Retina (tissue), 1 donor: ENCODE results near the gene ZNF749.
A peak's percentile ranks its signal among the peaks of the same experiment; 100 is the strongest.

ENCODE experiments used
- DNase-seq: peaks from one replicate; pipeline ENCODE4 v3.0.0-alpha.2; 2016

The ZNF749 gene

DNA sequence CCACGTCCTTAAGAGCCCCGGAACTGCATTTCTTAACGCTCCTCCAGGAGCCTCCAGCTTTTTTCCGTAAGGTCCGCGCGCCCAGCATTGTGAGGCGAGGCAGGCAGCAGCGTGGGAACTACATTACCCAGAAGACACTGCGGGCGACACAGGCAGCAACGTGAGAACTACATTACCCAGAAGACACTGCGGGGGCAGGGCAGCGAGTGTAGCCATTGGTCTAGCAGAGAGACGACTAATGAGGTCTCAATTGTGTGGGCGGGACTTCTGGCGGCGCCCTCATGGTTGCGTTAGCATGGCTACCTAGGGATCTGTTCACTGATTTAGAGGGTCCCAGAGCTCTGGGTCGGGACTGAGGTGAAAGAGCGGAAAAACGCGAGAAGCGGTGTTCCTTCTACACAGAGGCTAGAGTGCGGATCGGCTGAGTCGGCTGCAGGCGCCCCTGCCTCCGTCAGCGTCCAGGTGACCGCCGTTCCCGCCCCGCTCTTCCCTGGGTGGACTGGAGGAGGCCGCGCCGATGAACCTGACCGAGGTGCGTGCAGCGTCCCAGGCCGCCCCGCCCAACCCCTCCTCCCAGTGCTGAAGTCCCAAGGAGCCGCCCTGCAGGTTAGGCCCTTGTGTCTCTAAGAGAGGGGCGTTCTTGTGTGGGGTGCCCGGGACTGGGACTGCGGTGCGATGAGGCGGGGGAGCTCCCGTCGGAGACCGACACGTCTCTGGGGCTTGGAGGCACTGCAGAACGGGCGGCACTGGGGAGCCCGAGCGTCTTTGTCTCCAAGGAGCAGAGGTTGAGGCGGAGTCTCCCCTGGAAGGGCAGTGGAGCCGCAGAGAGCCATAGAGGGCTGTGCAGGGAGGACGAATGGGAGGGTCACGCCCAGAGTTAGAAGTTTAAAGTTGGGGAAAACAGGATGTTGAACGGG, at the start of gene ZNF749:
Gene ZNF749, plus strand, starts transcription at position 264 of the 917 bp plus-strand sequence. Its CDS starts 254 bp downstream, at position 518.
- peak; percentile 98 for DNase-seq

DNA sequence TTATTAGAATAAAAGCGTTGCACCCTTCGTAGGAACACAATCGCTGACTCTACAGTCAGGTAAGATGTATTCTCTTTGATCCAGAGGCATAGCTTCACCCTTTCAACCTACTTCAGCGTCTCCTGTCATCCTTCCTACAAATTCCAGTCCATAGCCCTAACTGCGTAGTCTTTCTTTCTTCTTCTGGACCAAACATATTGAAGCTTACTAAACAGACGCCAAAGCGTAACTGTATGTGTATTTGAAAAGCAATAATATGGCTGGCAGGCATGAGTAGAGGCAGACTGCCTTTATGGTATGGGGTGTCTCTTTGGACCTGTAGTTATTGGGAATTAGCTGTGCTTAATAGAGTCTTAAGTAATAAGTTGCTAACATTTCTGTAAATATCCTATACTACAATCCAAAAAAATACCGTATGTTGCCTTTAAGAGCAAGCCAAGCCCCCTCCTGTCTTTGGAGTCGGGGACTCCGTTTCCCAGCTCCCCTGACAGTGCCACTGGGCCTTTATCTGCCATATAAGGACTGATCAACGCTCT, 45.9 kb upstream of the ZNF749 start:
- no peak for DNase-seq

DNA sequence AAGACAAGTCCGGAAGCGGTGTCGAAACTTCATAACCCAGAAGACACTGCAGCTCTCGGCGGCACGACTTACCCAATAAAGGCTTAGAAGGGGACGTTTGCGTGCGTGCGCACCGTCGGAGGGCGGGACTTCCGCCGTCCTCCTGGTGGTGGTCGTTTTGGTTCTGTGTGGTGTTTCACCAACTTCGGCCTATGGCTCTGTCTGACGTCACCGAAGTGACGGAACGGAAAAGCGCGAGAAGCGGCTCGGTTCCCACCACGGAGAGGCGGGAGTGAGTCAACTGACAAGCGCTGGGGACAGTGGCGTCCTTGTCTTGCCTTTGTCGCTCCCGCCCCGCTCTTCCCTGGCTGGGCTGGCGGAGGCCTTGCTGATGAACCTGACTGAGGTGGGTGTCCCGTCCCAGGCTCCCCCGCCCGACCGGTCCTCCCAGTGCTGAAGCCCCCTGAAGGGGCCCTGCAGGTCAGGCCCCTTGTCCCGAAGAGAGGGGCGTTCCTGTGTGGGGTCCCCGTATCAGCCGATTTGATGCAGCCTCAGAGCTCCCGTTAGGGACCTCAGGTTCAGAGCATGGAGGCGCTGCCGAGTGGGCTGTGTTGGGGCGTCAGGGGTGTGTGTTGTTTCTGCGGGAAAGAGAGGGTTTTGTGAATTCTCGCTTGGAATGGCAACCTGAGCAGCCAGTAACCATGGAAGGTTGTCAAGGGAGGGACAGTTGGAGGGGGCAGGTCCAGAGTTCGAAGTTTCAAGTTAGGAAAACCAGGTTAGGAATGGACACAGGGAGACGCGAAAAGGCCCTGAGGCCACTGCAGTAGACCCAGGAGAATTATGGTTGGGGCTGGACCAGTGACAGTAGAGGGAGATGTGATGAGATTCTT, 45.2 kb upstream of the ZNF749 start, which contains the start of gene ZNF548:
Gene ZNF548, plus strand, starts transcription at position 125 of the 869 bp plus-strand sequence. Its CDS starts 246 bp downstream, at position 371.
- peak; percentile 97 for DNase-seq

DNA sequence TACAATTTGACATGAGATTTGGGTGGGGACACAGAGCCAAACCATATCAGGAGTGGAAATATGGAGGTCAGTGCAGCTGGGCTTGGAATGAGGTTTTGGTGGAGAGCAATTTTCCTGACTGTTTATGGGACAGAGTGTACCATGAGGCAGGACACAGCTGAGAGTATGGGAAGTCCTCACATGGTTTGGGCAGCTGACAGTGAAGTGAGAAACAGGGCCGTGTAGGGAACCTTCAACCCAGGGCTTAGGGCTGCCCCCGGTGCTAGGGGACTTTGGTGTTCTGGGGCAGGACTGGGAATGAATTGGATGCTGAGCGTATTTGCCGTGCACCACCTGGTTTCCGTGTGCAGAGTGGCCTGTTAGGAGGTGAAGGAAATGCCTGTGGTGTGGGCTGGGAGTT, 39.4 kb upstream of the ZNF749 start:
- no peak for DNase-seq

DNA sequence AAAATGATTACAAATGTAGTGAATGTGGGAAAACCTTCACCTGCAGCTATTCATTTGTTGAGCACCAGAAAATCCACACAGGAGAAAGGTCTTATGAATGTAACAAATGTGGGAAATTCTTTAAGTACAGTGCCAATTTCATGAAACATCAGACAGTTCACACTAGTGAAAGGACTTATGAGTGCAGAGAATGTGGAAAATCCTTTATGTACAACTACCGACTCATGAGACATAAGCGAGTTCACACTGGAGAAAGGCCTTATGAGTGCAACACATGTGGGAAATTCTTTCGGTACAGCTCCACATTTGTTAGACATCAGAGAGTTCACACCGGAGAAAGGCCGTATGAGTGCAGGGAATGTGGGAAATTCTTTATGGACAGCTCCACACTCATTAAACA, 36.3 kb upstream of the ZNF749 start:
- no peak for DNase-seq

DNA sequence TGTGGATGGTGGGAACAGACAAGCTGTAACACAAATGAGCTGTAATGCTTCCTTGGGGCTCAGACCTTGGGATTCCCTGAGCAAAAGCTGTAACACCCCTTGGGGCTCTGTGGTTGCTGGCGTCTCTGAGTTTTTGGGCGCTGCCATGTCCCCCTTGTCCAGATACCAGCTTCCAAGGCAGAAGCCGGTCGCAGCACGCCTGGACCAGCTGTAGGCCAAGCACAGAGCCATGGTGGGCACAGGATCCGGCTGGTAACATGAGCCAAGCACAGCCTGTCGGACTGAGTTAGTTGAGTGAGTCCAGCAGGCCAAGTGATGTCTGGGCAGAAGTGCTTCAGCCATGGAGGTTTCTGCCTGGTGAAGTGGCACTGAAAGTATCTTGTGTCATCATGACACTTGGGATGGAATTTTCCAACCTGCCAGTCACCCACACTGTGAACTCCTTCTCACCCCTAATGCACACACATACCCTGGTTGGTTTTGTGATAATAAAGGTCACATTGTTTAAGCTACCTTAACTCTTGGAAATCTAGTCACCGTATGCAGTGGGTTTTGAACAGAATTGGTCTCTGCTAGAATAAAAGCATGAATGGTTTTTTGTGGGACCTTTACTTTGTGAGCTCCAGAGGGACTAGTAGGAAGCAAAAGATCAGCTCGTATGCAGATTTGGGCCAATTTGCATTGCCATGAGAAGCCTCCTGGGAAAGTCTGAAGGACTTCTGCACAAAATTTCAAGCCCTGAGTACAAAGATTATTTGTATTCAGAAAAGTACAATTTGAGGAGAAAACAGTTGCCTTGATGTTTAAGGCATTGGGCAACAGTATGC, 31.2 kb upstream of the ZNF749 start:
- no peak for DNase-seq

DNA sequence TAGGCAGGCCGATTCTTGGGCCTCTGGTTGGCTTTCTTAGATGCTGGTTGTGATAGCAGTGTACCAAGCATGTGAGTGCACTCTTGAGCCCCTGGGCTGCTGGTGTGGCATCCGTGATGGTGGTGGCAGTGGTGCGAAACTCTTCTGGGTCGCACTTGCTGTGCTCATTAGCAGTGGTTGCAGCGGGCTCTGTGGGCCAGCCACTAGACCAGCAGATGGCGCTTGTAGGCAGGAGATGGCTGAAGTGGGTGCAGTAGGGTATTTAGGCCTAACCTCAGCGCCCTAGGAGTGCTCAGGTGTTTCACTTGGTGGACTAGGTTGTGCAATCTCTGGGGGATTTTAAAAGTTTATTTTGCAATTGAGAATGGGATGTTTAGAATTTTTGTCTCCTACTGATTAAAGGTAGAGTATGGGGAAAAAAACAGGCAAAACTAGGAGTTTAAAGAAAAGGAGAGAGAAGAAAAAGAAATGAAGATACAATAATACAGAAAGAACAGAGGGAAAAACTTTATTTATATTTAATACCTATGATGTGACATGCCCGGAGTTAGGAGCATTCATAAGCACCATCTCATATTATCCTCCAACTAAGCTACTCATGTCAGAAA, 28.5 kb upstream of the ZNF749 start:
- DNase-seq, result peak; percentile 64

DNA sequence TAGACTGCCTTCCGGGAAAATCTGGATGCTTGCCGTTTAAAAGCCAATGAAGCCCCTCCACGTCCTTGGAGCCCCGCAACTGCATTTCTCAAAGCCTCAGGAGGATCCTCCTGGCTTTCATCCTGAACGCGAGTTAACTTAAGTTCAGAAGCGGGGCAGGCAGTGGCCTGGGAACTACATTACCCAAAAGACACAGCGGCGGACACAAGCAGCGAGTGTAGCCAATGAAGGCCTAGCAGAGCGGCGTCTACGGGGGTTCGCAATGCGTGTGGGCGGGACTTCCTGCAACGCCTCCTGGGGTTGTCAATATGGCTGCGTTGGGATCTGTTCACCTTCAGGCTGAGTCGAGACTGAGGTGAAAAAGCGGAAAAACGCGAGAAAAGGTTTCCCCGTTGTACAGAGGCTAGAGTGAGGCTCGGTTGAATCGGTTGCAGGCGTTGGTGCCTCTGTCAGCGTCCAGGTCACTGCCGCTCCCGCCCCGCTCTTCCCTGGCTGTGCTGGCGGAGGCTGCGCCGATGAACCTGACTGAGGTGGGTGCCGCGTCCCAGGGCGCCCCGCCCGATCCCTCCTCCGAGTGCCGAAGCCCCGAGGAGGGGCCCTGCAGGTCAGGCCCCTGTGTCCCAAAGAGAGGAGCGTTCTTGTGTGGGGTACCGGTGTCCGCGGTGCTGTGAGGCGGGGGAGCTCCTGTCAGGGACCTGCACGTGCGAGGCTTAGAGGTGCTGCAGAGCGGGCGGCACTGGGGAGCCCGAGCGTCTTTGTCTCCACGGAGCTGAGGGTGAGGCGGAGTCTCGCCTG, 24.1 kb upstream of the ZNF749 start, which contains the start of gene ZNF17:
Gene ZNF17, plus strand, starts transcription at position 285 of the 795 bp plus-strand sequence. CDS start 2,455 bp downstream, outside the sequence.
- peak; percentile 92 for DNase-seq

DNA sequence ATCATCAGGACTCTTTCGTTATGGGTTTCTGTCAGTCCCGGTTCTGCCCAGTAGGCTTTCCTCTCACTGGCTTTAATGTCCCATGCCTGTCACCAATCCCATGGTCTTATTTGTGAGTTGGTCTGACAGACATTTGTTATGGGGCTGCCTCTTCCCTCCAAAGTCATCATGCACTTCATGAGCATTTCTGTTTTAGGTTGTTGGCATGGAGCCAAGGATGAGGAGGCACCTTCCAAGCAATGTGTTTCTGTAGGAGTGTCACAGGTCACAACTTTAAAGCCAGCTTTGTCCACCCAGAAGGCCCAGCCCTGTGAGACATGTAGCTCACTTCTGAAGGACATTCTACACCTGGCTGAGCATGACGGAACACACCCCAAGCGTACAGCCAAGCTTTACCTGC, 15.7 kb upstream of the ZNF749 start:
- DNase-seq, result no peak

DNA sequence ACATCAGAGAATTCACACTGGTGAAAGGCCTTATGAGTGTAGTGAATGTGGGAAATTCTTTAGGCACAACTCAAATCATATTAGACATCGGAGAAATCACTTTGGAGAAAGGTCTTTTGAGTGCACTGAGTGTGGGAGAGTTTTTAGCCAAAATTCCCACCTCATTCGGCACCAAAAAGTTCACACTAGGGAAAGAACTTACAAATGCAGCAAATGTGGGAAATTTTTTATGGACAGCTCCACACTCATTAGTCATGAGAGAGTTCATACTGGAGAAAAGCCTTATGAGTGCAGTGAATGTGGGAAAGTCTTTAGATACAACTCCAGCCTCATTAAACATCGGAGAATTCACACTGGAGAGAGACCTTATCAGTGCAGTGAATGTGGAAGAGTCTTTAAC, 14.1 kb upstream of the ZNF749 start:
- no peak for DNase-seq

DNA sequence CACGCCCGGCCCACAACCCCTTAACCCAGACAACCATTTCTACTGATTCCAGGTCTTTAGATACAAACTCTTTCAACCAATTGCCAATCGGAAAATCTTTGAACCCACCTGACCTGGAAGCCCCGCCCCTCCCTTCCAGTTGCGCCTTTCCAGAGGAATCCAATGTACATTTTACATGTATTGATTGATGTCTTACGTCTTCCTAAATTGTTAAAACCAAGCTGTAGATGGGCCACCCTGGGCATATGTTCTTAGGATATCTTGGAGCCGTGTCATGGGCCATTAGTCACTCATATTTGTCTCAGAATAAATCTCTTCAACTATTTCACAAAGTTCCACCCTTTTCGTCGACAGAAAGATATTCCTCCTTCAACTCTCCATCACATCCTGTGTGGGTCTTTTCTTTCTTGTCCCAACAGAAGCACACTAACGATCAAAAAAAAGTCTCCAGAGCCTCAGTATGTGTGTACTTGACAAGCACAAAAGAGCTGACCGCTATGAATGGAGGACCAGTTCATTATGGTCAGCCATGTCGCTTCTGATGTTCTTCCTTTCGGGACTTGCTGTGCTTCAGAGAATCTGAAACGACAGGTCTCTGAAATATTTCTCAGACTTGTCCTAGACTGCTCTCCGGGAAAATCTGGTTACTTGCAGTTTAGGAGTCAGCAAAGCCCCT, 601 bp upstream of the ZNF749 start:
- DNase-seq, result no peak

DNA sequence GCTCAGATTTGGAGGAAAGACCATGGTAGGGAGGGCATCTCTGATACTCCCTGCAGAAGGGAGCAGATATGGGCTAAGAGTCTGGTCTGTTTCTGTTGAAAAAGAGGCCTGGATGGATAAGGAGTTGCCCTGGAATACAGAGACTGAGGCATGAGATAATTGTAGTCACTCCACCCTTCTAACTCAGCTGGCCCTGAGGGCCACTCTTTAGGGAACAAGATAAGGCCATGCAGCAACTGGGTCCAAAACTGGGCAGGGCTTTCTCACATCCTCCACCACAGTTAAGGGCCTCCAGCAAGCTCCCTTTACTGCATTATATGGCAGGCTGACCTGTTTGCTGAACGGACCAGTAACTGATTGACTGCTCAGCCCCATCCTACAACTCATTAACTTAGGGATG, 1.3 kb downstream of the ZNF749 start:
- DNase-seq, result no peak

DNA sequence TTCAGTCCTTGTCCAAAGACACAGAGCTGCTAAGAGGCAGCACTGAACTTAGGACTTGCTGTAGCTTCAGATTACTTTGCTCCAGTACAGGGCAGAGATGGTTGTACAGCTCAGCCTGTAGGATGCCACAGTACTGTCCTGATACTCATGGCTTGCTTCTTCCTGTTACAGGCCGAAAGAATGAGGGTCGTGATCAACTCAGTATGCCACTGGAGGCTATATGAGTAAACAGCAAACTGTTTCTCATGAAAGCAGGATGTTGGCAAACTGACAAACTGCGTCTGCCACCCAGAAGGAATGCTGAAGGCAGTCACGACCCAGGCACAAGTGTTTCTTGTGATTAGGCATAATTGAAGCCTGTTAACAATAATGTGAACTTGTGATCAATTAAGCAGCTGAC, 2.8 kb downstream of the ZNF749 start:
- no peak for DNase-seq

DNA sequence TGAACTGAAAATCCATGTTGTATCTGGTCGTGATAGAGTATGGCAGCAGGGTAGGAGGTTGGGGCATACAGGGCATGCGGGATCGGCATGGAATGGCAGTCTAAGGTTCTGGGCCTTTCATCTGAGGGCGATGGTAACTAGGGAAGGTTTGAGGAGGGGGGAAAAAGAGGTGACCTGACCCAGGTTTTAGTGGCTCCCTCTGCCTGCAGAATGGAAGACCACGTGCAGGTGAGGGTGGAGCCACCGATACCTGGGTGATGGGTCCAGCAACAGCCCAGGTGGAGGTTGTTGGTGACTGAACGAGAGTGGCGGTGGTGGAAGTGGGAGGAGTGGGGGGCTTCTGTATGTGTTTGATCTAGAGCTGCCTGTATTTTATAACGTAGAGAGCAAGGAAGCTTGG, 3.8 kb downstream of the ZNF749 start:
- DNase-seq, result no peak

DNA sequence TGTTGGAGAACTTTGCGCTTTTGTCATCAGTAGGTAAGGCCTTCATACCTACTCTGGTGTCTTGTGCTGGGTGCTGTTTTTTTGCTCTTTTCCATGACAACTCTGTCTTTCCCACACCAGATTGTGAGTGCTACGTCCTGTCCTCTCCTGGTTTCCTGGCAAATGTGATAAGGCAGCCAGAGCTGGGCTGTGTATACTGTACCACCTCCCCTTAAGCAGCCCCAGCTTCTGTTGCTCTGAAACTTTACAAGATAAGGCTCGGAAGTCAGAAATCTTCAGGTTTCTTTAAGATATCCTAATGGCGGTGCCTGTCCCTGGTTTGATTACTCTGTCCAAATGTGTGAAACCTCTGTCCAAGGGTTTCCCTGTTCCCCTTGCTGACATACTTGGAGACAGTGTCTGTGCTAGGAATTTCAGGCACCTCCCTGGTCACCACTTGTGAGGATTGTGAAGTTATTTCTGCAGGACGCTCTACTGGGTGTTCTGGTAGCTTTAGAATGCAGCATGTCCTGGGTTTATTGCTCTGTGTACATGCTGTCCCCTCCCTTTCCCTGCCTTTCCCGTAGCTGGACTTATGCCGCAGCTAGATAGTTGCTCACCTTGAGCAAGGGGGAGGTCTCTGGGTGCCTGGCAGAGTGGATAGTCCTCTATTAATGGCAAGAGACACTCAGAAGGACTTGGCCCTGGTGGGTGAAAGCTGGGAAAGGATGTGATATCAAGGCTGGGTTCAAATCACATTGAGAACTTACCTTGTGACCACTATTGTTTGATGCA, 7.0 kb downstream of the ZNF749 start:
- DNase-seq, result no peak

DNA sequence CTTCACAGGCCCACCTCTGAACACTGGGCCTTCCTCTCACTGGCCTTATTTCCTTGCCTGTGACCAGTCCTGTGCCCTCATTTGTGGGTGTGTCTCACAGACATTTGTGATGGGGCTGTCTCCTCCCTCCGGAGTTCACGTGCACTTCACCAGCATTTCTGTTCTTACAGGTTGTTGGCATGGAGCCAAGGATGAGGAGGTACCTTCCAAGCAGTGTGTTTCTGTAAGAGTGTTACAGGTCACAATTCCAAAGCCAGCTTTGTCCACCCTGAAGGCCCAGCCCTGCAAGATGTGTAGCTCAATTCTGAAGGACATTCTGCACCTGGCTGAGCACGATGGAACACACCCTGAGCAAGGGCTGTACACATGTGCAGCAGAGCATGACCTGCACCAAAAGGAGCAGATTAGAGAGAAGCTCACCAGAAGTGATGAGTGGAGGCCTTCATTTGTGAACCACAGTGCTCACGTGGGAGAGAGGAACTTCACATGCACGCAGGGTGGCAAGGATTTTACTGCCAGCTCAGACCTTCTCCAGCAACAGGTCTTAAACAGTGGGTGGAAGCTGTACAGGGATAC, 8.1 kb downstream of the ZNF749 start:
- DNase-seq, result no peak

DNA sequence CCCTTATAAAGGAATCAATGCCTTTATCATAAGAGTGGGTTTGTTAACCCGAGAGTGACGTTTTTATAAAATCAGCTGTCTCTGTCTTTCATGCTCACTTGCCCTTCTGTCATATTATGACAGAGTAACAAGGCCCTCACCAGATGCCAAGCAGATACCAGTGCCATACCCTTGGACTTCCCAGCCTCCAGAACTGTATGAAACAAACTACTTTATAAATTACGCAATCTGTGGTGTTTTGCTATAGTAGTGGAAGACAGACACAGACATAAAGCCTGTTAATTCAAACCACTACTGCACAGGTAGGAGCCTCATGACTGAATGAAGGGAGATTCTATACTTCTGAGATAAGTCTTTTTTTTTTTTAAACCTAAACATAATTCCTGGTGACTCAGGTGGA, 17.2 kb downstream of the ZNF749 start:
- no peak for DNase-seq

DNA sequence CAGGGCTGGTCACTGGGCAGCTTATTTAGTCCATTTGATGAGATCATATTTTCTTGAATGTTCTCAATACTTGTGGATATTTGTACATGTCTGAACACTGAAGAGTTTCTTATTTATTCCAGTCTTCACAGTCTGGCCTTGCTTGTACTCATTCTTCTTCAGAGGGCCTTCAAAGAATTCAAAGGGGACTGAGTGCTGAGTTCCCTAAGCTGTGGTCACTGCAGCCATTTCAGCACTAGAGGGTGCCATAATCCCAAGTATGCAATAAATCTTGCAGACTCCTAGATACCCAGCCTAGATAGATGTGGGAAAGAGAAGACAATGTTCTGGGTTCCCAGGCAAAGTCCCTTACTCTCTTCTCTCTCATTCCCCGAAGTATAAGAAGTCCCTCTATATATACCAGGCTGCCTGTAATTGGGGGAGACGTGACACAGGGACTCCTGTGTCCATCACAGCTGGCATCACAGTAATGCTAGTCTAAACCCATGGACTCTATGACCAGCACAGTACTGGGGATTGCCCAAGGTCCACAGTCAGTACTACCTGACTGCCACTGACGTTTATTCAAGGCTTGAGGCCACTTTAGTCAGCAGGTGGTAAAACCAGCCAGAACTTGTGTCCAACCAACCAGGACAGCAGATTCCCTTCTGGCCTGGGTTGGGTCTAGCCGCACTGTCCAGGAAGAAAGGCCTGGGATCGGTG, 30.7 kb downstream of the ZNF749 start:
- DNase-seq, result no peak

DNA sequence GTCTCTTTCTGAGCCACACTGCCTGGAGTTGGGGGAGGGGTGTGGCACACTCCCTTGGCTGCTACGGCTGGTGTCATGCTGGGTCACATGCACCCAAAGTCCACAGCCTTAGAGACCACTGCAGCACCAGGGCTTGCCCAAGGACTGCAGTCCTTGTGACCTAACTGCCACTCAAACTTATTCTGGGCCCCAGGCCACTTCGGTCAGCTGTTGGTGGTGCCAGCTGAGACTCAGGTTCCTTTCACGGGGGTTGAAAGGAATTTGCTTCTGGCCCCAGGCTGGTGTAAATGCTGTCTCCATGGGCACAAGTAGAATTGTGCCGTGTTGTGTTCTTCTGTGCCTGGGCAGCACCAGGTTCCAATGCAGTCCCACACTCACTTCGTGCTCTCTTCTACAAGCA, 31.4 kb downstream of the ZNF749 start:
- no peak for DNase-seq
